Inferior parietal cortex (tissue), 1 donor: Measurements from ENCODE around the gene DHCR7.
"Not testable (repeated sequence)": the region's sequence is repeated elsewhere in the genome, so short reads cannot be mapped to it uniquely, and the experiment has no call there.

ENCODE experiments used
- DNase-seq: peaks from one replicate; pipeline ENCODE4 v3.0.0-alpha.2; 2016; ENCODE audit errors: extremely low spot score

Gene DHCR7

DNA sequence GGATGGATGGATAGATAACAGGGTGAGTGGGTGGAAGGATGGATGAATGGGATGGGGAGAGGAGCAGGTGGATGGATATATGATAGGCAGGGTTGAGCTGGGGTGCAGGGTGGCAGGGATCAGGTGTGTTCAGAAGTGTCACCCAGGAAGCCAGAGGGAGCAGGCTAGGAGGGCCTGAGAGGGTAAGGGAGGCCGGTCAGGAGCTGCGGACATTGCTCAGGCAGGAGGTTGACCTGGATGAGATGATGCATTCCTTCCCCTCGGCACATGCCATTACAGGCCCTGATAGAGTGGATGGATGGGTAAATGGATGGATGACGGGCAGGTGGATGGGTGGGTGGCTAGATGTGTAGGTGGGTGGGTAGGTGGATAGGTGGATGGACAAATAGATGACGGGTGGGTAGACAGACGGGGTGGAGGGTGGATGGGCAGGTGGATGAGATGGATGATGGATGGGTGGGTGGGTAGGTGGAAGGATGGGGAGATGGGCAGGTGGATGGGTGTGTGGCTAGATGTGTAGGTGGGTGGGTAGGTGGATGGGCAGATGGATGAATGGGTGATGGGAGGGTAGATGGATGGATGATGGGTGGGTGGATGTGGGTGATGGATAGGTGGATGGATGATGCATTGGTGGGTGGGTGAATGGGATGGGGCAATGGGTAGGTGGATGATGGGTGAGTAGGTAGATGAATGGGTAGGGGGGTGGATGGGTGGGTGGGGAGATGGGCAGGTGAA lies 8.0 kb downstream of the DHCR7 start:
- no peak for DNase-seq

- no peak for DNase-seq
Observed at GRCh38 chr11:71438650-71439049, 9.5 kb downstream of the DHCR7 start.

- no peak for DNase-seq
Observed at GRCh38 chr11:71437879-71438278, 10.3 kb downstream of the DHCR7 start.

GRCh38 chr11:71437399-71437798 lies 10.8 kb downstream of the DHCR7 start:
- no peak for DNase-seq

- DNase-seq = no peak
Observed at GRCh38 chr11:71436861-71437260, 11.3 kb downstream of the DHCR7 start.

DNA sequence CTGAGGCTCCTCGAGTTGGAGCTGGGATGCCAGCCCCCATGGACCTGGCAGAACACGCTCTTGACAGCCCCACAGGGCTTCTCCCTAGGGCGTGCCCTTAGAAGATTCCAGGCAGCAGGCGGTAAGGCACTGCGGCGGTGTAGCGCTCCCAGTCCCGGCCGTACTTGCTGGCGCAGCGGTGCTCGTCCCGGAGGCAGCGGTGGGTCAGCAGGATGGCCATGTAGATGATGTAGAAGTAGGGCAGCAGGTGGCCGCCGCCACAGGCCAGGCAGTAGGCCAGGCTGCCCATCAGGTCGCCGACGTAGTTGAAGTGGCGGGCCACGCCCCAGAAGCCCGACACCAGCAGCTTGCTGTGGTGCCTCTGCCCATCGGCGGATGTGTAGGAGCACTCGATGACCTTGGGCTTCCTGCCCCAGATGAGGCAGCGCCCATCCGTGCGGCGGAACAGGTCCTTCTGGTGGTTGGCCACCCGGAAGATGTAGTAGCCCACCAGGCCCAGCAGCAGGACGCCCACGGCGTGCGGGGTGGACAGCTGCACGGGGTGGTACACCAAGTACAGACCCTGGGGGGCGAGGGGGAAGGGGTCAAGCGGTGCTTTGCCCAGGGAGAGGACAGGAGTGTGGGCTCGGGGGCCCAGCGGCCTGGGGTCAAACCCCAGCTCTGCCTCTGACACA lies 12.8 kb downstream of the DHCR7 start:
- DNase-seq = no peak

DNA sequence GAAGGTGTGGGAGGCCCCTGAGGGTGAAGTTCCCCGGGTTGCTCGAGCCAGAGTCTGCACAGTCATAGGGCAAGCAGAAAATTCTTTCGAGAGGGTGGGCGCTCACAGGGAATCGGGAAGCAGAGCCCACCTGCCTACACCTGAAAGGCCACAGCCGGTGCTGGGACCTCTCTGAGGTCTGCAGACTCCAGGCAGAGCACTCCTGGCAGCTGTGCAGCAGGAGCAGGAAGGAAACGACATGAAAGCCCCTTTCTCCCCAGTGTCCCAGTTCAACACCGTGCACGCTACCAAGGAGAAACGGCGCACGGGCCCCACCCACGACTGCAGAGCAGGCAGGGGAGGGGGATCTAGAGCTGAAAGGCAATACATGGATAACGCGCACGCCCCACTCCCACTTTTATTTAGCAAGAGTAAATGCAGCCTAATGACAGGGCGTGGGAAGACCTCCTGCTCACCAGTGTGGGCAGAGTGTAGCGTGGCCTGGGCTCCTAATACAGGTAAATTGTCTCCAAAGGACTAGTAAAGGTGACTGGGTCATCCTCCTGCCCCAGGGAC lies 13.5 kb downstream of the DHCR7 start:
- no peak for DNase-seq

DNA sequence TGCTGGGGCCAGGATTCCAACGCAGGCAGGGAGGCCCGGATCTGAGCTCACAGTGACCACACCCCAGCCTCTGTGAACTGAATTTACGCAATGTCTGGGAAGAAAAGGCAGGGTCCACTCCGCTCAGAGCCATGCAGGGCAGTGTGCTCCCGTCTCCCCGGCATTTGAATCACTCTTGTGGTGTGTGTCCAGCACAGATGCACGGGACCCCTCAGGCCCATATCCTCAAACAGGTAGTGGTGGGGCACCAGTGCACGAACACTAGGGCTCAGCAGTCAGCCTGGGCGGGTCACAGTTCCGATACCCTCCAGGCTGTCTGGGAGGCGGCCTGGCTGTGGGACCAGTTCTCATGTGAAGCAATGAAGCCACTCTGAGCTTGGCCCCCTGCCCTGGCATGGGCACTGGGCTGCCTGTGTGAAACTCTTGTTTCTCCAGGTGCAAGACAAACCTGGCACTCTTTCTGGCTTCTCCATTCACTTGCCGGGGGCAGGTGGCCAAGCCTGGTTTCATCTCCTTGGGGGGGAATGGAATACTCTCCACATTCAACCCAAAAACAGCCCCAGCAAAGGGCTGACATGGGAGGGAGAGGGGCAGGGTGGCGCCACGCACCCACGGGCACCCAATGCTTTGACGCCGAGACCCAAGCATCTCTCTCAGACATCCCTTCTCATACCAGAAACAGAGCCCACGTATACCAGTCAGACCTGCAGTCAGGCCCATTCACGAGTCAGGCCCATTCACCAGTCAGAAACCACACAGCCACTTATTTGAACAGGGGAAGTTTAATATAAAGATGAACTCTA lies 14.3 kb downstream of the DHCR7 start:
- DNase-seq = no peak

DNA sequence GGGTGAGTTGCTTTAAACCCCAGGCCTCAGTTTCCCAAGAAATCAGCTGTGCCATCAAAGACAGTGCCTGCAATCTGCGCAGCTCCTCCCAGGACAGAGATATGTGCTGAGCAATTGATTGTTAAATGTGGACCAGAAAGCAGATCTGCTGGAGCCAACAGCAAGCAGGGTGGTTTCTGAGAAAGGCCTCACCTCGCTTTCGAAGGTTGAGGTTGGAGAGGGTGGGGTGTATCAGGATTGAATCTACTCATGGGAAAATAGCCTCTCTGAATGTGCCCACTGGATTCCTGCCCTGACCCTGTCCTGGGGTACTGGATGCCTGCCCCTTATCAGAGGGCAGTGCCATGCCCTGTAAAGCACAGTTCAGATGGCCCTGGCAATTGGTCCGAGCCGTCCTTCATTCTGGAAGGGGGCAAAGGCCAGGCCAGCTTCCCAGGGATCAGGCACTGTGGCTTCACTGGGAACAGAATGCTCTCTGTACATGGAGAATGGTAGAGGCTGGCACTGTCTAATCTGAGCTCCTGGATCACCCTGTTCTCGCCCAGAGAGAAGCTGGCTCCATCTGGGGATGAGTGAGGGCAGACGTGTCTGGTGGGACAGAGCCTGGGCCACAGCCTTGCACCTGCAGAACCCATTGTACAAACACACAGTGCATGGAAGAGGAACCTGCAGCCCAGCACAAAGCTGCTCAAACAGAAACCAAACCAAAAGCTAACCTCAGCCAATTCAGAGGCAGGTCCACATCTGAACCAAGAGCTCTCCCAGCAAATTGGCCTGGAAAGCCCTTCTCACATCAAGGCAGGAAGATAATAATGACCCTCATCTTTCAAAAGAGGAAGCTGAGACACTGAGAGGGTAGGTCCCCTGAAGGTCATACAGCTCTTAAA lies 15.2 kb downstream of the DHCR7 start:
- peak; percentile 63 for DNase-seq

- DNase-seq = no peak
Observed at GRCh38 chr11:71431271-71431670, 16.9 kb downstream of the DHCR7 start.

- DNase-seq = no peak
Observed at GRCh38 chr11:71430166-71430565, 18.0 kb downstream of the DHCR7 start.

DNA sequence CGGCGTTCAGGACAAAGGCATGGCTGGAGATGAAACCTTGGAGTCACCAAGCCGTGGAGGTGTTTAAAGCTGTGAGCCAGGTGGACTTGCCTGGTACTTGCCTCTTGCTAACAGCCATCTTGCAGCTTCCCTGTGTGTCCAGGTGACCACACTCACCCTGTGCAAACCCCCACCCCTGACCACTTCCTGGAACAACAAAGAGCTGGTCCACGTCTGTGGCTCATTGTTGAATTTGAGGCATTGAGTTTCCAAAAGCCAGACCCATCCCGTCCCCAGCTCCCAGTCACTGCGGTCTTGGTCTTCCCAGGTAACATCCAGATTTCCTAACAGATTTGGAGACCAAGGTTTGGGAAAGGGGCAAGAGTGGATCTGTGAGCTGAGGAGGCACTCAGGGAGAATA lies 18.5 kb downstream of the DHCR7 start:
- no peak for DNase-seq

- no peak for DNase-seq
Observed at GRCh38 chr11:71428861-71429435, 19.2 kb downstream of the DHCR7 start.

GRCh38 chr11:71426413-71426812 lies 21.8 kb downstream of the DHCR7 start:
- DNase-seq = no peak

DNA sequence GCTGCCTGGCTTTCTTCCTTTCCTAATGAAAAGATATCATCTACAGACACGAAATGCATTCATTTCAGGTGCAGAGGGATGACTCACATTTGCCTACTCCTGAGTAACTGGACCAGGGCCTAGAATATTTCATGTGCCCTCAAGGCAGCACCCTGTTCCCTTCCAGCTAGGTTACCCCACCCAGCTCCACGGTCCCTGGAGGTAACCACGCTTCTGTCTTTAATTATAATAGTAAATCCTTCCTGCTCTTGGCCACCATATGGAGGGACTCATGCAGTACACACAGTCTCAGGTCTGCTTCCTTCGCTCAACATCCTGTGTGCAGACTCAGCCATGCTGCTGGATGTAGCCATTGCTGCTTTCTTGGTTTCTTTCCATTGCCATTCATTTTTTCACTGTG lies 22.3 kb downstream of the DHCR7 start:
- no peak for DNase-seq

GRCh38 chr11:71425409-71425808 lies 22.8 kb downstream of the DHCR7 start:
- DNase-seq = no peak

DNA sequence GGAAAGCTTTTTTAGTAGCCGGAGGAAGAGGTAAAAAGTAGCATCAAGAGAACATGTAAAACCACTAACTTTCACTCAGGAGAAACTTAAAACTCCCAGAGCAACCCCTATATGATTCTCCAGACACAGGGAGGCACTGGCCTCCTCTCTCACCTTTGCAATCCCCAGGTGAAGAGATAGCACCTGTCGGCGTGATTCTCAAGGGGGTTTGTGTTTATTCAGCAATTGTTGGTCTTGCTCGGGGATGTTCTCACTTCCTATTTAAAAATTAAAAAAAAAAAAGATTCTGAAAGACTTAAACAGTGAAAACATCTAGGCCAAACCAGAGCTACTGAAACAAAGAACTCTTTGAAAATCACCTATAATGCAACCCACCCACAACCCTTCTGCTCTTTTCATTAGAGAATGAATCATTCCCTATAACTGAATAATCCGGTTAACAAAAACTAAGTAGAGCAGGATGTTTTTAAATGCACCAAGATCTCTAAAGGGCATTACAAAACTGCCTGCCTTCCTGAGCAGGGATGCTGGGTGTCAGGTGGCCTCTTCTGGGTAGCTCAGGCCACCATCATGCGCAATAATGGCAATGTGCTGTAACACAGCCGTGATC lies 24.9 kb downstream of the DHCR7 start:
- no peak for DNase-seq

GRCh38 chr11:71422318-71422717 lies 25.9 kb downstream of the DHCR7 start:
- not testable (repeated sequence) for DNase-seq

- no peak for DNase-seq
Observed at GRCh38 chr11:71421392-71421950, 26.7 kb downstream of the DHCR7 start.
